NAMALWA (cell line): Measurements from ENCODE around the gene PARP6.
"Not testable (repeated sequence)": the region's sequence is repeated elsewhere in the genome, so short reads cannot be mapped to it uniquely, and the experiment has no call there.

Experiments
- DNase-seq: peaks from one replicate; pipeline ENCODE4 v3.0.0-alpha.2; 2015; ENCODE audit warnings: low spot score

The PARP6 gene

DNA sequence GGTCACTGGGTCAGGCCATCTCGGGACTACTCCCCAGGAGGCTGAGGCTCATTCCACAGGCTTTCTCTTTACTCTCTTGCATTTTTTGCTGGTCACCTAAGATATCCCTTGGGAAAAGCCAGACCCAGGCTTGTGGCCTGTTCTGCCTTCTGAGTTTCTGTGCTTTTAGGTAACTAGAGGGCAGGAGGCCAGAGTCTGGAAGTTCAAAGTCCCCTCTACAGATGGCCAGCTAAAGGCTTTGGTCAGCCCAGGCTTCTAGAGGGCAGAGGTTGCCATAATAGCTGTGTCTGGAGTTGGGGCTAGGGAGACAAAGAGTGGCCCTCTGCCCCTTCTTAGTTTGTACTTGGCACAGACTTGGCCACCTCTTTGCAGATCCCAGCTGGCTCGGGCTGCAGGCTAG, 8.4 kb upstream of the PARP6 start:
- DNase-seq = no peak

DNA sequence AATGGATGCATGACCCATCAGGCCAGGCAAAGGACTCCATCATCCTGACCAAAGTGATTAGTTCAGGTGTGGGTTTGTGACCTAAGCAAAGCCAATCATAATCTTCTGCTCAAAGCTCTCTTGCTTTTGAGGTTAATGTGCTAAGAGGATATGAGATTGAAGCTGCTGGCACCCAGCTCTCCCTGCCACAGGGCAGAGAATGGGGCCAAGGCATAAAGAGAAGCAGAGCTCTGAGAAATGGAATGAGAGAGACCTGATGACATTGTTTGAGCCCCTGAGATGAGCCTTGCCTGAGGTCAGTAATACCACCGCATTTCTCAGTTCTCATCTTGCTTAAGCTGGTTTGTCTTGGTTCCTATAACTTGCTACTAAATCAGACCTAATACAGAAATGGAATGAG, 6.4 kb upstream of the PARP6 start:
- DNase-seq = no peak

DNA sequence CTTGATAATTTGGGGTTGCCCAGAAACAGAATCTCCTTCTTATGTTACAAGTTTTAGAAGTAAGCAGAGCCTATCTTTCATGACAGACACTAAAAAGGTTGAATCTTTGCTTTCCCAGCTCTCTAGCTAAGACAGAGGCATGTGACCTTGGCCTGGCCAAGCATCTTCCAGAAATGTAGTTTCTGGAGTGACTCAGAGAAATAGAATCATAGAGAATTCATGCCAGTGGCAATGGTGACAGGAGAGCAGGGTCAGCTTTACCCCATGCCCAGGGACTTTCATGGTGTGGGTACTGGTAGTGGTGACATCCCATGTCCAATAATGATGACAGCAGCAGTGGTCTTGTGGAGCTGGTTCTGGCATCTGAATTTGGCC, 4.0 kb upstream of the PARP6 start:
- DNase-seq = no peak

DNA sequence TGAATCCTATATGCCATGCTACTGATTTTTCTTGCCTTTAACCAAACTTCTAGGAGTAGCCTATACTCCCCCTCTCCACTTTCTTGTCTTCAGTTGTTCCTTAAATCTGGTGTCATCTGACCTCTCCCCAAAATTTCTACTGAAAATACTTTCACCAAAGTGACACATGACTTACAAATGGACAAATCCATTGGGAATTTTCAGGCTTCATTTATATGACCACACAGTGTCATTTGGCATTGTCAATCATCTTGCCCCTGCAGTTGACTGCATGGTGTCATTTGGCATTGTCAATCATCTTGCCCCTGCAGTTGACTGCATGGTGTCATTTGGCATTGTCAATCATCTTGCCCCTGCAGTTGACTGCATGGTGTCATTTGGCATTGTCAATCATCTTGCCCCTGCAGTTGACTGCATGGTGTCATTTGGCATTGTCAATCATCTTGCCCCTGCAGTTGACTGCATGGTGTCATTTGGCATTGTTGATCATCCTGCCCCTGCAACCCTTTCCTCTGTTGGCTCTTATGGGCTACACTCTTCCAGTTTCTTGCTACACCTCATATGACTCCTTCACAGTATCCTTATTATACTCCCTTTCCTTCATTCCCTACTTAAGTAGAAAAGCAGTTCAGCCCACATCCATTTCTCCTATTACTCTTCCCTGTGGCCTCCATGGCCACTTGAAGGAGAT, 3.4 kb upstream of the PARP6 start:
- not testable (repeated sequence) for DNase-seq

DNA sequence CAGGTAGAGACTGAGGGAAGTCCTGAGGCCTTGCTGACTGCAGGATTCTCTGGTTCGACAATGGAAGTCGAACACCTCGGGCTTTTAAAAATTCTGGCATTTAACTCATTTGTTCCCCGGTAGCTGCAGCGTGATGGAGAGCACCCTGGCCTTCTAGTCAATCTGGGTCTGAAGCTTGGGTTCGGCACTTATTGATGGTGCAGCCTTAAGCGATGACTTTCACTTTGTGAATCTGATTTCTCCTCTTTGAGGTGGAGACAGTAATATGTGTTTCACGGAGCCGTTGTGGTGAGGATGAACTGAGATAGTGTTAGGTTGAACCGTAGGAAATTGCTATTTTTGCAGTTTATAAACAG, 621 bp upstream of the PARP6 start:
- DNase-seq = no peak

DNA sequence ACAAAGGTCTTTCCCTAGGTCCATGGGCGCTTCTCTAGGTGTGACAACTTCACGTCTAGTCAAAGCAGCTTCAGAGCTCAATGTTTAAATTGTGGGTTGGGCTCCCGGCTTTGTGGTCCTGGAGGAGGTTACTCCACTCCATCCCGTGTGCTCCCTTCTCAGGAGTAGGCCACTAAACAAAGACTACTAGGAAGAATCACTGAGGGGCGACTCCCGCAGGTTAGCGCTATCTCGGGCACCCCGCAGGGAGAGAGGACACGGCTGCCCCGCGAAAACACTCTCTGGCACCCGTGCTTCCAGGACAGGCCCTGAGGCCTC, 500 bp downstream of the PARP6 start:
- peak; percentile 31 for DNase-seq

DNA sequence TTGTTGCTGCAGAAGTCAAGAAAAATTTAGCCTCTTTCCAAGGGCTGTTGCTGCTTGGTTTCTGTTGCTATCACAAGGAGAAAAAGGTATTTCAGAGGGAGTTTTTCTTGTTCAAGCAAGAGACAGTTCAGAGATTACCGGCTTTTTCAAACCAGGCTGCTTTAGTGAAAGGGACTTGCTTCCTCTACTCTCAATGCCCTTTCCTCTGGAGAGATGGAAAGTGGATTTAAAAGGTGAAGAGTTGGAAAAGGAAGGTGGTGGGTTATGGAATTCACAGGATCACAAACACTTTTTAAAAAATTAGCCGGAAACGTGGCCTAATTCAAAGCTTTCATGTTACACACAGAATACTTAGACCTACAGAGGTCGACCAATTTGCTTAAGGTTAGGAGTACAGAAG, 1.1 kb downstream of the PARP6 start:
- DNase-seq = no peak

DNA sequence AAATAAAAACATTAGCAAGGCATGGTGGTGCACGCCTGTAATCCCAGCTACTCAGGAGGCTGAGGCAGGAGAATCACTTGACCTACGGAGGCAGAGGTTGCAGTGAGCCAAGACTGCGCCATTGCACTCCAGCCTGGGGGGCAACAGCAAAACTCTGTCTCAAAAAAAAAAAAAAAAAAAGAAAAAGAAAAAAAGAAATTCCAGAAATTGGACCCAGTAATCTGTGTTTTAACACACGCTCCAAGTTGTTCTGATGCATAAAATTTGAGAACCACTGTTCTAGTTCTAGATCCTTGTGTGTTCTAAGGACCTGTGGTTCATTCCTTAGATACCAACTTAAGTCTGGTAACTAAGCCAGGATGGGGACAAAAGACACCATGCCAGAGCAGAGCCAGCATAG, 2.6 kb downstream of the PARP6 start:
- no peak for DNase-seq

DNA sequence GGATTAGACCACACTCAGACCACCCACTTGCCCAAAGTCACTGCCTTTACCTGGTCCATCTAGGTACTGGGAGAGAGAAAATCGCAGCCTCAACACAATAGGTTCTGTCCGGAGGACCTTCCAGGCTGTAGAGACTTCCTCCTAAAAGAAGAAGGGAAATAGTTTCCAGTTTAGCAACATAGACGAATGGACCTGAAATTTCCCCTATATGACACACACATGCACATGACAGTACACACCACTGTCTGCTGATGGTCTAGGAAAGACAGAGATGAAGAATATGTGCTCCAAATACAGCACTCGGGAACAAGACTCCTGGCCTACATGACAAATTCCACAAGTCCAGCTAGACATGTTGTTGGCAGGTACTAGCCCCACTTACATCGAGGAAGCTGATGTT, 7.3 kb downstream of the PARP6 start:
- DNase-seq = no peak

DNA sequence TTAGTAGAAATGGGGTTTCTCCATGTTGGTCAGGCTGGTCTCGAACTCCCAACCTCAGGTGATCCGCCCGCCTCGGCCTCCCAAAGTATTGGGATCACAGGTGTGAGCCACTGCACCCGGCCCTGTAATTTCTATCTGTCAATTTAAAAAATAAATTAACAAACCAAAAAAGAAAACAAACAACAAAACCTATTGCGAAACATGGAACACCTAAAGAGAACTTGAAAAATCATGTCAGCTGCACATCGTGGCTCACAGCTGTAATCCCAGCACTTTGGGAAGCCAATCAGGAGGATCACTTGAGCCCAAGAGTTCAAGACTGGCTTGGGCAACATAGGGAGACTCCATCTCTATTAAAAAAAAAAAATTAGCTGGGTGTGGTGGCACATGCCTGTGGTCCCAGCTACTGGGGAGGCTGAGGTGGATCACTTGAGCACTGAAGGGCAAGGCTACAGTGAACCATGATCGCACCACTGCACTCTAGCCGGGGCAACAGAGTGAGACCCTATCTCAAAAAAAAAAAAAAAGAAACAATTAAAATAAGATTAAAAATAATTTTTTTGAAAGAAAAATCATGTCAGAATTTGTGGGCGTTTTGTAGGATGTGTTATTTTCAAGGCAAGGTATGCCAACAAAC, 19.6 kb downstream of the PARP6 start:
- DNase-seq = no peak

DNA sequence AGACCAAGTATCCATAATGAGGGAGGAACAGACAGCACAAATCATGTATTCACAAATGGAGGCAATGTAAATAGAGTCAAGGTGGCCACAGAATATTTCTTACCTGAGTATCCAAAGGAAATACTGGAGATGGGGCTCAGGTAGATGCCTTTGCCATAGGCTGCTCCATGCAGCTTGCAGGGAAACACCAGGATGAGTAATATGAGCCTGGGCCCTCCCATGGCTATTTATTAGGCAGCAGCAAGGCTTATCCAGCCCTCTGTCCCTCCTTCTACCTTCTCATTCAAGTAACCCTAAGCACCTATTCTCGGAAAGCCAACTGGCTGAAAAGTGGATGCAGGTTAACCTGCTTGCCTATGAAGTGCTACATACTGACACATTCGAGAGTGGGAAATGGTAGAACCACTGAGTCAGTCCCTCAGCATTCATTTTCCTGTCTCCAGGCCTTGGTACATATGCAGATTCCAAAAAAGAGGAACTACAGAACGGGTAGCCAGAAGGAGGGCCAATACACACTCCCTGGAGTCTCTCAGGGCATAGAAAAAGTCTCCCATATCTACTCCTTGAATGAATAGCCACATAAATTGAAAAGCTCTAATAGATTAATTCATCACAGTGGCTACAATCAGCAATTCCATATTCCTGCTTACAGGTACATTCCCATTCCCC, 23.1 kb downstream of the PARP6 start:
- DNase-seq = no peak

DNA sequence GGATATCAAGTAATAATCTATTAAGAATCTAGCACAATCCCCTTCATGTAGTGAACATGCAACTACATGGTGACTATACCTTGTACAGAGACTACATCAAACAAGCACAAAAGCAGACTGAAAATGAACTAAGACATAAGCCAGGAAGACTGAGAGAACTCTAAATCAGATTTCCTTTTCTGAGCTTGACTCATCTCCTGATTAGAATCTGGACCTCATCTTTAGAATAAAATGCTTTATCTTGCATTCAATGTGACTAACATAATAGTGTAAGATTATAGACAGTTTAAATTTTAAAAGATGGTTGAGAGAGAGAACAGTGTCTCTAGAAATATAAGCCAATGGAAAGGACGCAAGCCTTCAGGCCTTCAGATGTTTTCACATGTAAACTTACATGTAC, 23.8 kb downstream of the PARP6 start:
- no peak for DNase-seq

DNA sequence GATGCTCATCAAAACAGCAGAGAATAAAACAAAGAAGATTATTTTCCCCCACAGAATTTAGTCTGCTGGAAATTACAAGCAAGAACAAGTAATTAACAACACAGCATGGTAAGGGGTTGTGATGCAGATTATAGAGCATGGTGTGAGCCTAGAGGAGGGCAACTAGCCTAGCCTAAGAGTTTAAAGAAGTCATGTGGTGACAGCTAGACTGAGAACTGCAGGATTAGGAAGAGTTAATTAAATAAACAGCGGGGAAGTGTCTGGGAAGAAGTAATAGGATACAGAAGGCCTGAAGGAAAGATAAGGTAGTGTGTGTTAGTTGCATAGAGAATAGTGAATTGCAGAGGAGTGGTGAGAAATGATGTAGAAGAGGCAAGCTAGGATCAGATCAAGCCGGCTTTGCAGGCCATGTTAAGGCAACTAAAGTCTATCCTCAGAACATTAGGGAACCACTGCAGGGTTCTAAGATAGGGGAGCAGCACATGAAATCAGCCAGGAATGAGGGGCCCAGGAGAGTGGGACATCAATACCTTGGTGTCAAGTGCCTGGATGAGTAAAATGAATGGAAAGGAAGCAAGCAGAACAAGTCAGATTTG, 29.5 kb downstream of the PARP6 start:
- no peak for DNase-seq

DNA sequence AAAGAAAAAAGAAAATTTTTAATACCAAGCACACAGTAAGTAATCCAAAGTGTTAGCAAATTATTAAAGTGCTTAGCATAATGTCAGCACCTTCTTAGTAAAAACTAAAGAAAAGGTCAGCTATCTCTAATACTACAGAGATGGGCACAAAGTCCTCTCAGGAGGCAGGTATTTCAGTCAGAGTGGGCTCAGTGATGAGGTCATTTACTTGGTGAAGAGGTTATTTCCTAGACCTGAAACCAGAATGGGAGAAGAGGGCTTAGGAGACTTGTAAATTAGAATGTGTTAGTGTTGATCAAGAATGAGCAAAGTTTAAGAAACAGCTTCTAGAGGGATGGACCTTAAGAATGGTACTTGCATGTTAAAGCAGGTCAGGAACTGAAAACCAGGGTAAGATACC, 32.7 kb downstream of the PARP6 start:
- no peak for DNase-seq

DNA sequence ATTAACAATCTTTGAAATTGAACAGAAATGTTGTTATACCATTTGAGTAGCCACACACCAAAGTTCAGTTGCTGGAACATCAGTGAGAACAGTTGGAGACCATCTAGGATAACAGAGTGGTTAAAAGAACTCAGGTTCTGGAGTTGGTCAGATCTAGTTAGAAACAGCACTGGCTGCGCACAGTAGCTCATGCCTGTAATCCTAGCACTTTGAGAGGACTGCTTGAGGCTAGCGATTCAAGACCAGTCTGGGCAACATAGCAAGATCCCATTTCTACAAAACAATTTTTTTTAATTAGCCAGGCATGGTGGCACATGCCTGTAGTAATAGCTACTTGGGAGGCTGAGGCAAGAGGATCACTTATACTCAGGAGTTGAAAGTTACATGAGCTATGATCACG, 33.8 kb downstream of the PARP6 start:
- no peak for DNase-seq

DNA sequence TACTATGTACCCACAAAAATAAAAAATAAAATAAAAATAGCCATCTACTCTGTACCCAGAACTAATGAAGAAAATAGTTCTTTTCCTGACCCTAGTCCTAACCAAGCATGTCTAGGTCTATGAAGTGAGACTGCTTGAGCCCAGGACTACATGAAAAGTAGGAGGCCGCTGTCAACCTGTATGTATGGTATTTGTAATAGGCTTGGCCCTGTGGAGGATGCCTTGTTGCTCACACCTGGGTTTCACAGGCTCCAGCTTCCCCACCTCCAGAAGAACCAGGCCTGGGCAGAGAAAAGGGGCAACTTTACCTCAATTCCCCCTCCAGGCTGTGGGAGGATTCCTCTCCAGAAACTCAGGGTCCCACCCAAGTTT, 34.5 kb downstream of the PARP6 start:
- no peak for DNase-seq

DNA sequence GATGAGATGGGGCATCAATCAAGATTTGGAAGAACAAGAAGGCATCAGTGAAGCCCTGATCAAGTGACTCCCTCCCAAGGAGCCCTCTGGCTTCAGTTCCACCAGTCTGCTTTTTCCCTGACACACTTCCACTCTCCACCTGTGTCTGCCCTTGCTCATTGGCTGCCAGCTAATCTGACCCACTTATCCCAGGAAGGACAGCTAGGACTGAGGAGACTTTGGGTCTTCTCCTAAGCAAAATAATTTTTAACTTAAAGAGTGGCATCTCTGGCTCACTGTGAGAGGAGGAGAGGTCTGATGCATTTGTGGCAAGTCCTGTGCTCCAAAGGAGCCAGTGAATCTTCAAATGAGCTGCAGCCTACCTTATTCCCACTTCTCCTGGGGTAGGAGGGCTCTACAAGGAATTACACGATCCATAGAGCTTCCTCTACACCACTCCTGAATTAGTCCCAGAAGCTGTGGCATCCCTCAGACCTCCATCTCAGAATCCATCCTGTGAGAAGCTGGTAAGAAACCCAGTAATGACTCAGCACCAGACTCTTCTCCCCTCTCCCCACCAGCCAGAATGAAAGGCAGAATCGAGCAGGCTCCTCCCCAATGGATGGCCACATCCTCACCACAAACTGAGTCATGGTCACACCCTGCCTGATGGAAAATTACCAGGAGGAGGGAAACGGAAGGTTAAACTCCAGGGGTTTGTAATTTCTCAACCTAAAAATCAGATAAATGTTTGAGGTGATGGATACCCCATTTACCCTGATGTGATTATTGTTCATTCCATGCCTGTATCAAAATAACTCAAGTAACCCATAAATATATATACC, 35.1 kb downstream of the PARP6 start:
- no peak for DNase-seq

DNA sequence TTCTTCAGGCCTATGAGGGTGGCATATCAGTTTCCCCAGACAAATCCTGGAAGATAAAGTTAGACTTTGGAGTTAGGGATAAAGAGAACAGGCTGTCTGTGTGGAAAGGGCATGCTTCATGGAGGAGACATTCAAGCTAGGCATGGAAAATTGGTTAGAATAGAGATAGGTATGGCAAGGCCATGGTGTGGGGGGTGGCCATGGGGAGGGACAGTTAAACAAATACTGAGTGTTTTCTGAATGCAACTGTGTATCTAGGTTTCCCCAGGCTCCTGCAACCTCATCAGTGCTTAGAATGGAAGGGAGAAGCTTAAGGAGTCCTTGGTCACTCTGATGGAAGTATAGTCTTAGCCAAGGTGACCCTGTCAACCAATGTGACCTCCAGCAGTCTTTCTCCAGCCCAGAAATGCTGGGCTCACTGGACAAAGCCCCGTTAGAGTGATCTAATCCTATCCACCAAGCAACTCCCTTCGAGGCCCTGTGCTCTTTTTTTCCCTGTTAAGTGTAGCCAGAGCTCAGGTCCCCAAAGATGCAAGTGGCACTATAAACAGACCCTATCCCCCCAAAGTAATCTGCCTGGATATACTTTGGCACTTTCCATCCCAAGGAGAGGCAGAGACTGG, 35.9 kb downstream of the PARP6 start:
- no peak for DNase-seq

DNA sequence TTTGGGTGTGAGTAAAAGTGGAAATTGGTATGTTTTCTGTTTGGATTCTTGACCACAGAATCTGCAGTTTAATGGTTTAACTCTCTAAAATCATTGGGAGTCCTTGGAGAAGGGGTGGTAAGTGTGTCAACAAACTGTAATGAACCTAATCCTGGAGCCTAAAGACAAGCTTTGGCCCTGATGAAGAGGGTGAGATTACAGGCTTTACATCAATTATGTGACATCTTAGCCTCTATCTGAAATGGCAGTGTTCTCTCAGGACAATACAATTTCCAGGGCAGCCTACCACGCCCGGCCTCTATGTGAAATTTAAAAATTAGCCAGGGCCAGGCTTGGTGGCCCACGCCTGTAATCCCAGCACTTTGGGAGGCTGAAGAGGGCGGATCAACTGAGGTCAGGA, 37.1 kb downstream of the PARP6 start:
- no peak for DNase-seq

DNA sequence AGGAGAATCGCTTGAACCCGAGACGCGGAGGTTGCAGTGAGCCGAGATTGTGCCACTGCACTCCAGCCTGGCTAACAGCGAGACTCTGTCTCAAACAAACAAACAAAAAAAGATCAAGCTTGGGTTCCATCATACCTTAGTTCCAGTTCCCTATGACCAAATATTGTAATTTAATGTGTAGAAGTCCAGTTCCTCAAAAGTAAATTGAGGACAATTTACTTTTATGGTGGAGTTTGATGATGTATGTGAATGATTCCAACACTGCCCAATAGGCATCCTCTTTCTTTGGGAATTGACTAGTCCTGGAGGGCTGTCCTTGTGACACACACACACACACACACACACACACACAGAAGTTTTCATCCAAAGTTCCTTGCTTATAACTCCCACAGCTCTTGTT, 38.6 kb downstream of the PARP6 start:
- DNase-seq = no peak

DNA sequence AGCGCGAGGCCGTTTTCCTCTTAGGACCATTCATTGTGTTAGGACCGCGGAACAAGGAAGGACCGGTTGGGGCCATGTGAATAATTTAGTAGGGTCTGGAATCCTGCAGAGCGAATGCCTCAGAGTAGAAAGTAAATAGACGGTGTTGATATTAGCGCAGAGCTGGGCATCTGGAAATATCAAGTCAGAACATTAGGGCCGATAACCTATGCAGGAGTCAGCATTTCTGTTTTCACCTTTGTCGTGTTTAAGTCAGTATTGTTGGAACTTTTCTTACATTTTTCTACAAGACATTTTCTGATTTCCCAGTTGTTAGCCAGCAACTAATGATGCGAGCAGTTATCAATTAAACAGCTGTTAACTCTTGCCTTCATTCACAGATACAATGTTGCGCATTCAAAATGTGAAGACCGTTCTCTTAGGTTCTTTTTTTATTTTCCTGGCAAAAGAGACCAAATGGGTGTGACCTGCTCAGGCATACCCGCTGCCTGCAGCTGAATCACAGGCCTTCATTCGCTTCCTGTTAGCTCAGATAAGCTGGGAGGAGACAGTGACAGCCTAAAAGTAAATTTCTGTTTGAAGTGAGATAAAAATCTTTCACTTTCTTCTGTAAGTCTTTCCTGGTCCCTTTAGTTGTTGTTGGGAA, 40.4 kb downstream of the PARP6 start:
- DNase-seq = peak; percentile 74
